ENCODE results near the gene TAF1B. TPM values are rescaled to one million over a fixed set of nuclear protein-coding genes. Genes with fewer than 3 reads are reported as not detected.

TAF1B gene
- total RNA-seq, 6 experiments from 2014 or later, result 17.3 to 24.0 (median 22.3) TPM

- DNase-seq, result no peak
- Mint-ChIP-seq H3K9me3 (no peaks in the 10 kb centered on the region), H3K27ac (no peak overlapping the region), H3K4me3 (no peak overlapping the region), H3K4me1 (ENCODE audit: low read depth) (peaks cover 16% of the 10 kb centered on the region), H3K36me3 (ENCODE audit: low read depth) (no peaks in the 10 kb centered on the region), H3K27me3 (ENCODE audit: insufficient read depth) (peaks cover 3% of the 10 kb centered on the region)
- TF ChIP-seq, protein P1, sequence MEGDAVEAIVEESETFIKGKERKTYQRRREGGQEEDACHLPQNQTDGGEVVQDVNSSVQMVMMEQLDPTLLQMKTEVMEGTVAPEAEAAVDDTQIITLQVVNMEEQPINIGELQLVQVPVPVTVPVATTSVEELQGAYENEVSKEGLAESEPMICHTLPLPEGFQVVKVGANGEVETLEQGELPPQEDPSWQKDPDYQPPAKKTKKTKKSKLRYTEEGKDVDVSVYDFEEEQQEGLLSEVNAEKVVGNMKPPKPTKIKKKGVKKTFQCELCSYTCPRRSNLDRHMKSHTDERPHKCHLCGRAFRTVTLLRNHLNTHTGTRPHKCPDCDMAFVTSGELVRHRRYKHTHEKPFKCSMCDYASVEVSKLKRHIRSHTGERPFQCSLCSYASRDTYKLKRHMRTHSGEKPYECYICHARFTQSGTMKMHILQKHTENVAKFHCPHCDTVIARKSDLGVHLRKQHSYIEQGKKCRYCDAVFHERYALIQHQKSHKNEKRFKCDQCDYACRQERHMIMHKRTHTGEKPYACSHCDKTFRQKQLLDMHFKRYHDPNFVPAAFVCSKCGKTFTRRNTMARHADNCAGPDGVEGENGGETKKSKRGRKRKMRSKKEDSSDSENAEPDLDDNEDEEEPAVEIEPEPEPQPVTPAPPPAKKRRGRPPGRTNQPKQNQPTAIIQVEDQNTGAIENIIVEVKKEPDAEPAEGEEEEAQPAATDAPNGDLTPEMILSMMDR (IDR thresholded peaks at IDR 0.05), result no peak
These were observed 23.0 kb upstream of the TAF1B start for GRCh38 chr2:9820020-9820973.

GRCh38 chr2:9821805-9822445, 21.3 kb upstream of the TAF1B start:
- TF ChIP-seq, protein P1 (IDR thresholded peaks at IDR 0.05), result no peak
- H3K9me3 Mint-ChIP-seq, result no peaks in the 10 kb centered on the region
- H3K4me3 Mint-ChIP-seq, result no peak overlapping the region
- DNase-seq, result no peak
- H3K27ac Mint-ChIP-seq, result no peak overlapping the region
- H3K36me3 Mint-ChIP-seq (ENCODE audit: low read depth), result no peaks in the 10 kb centered on the region
- peaks cover 18% of the 10 kb centered on the region for H3K4me1 Mint-ChIP-seq (ENCODE audit: low read depth)
- H3K27me3 Mint-ChIP-seq (ENCODE audit: insufficient read depth), result peaks cover 1% of the 10 kb centered on the region; the same call in 1 of the 2 replicates

DNA sequence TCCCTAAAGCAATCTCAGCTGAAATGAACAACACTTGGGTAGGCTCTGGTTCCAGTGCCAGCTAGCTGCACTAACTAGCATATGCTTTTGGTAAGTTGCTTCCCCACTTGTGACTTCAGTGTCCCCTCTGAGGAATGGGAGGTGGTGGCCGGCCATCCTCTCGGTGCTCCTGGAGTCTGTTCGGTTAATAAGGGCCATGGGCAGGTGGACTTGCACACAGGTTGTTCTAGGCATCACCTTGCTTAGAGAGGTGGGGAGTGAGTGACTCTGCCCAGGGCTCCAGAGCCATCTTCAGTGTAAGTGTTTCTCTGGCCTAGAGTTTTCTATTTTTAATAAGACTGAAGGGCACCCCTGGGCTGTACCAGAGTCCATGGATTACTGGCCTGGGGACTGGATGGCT, 18.8 kb upstream of the TAF1B start:
- H3K9me3 Mint-ChIP-seq, result no peaks in the 10 kb centered on the region
- H3K27ac Mint-ChIP-seq, result no peak overlapping the region
- peaks cover 1% of the 10 kb centered on the region; the same call in 1 of the 2 replicates for H3K27me3 Mint-ChIP-seq (ENCODE audit: insufficient read depth)
- TF ChIP-seq, protein P1 (IDR thresholded peaks at IDR 0.05), result no peak
- peaks cover 18% of the 10 kb centered on the region for H3K4me1 Mint-ChIP-seq (ENCODE audit: low read depth)
- no peak overlapping the region for H3K4me3 Mint-ChIP-seq
- no peak for DNase-seq
- no peaks in the 10 kb centered on the region for H3K36me3 Mint-ChIP-seq (ENCODE audit: low read depth)

GRCh38 chr2:9824956-9825720, 18.1 kb upstream of the TAF1B start:
- TF ChIP-seq, protein P1 (IDR thresholded peaks at IDR 0.05), result no peak
- no peaks in the 10 kb centered on the region for H3K9me3 Mint-ChIP-seq
- H3K4me1 Mint-ChIP-seq (ENCODE audit: low read depth), result peaks cover 18% of the 10 kb centered on the region
- H3K4me3 Mint-ChIP-seq, result no peak overlapping the region
- H3K36me3 Mint-ChIP-seq (ENCODE audit: low read depth), result no peaks in the 10 kb centered on the region
- DNase-seq, result no peak
- H3K27ac Mint-ChIP-seq, result no peak overlapping the region
- H3K27me3 Mint-ChIP-seq (ENCODE audit: insufficient read depth), result peaks cover 1% of the 10 kb centered on the region; the same call in 1 of the 2 replicates

- Mint-ChIP-seq H3K27ac (no peak overlapping the region), H3K36me3 (ENCODE audit: low read depth) (no peaks in the 10 kb centered on the region), H3K27me3 (ENCODE audit: insufficient read depth) (peaks cover 1% of the 10 kb centered on the region; the same call in 1 of the 2 replicates), H3K9me3 (no peaks in the 10 kb centered on the region), H3K4me1 (ENCODE audit: low read depth) (peaks cover 23% of the 10 kb centered on the region), H3K4me3 (no peak overlapping the region)
- TF ChIP-seq, protein P1 (IDR thresholded peaks at IDR 0.05), result no peak
- no peak for DNase-seq
These were observed 17.1 kb upstream of the TAF1B start for GRCh38 chr2:9826208-9826607.

All from HFFc6 (cell line).